Keratinocyte (primary cell): ENCODE data around the gene PABPC4L. TPM values are rescaled to one million over a fixed set of nuclear protein-coding genes. Genes with fewer than 3 reads are reported as not detected.

Experiments
- DNase-seq: peaks from one replicate; pipeline ENCODE4 v3.0.0-alpha.2; 2011; ENCODE audit warnings: low read depth, missing footprints, low spot score
- FAIRE-seq: peaks from 2 replicates; lab custom pipeline; 2011; peaks lifted over from hg19 to GRCh38; lab: Jason Lieb, UNC
- H2AFZ ChIP-seq: 2 replicates; pipeline ENCODE4 v1.6.0; 2012; ENCODE audit warnings: low read length, control low read depth, inconsistent platforms; ENCODE audit not compliant: control insufficient read depth
- H3K27ac ChIP-seq: 2 replicates; pipeline ENCODE4 v1.5.1; 2011; ENCODE audit warnings: low read length; ENCODE audit not compliant: control insufficient read depth, insufficient read depth
- H3K27me3 ChIP-seq: 3 replicates; pipeline ENCODE4 v1.6.0; 2011; ENCODE audit warnings: low read length; ENCODE audit not compliant: control insufficient read depth, insufficient read depth; ENCODE audit errors: extremely low read depth
- H3K36me3 ChIP-seq, 2 experiments: 2 replicates in 1 of 2; 3 replicates in 1 of 2; pipeline ENCODE4 v1.5.1; 2011; ENCODE audit warnings: low read length in 2 of 2, mild to moderate bottlenecking in 1 of 2; ENCODE audit not compliant: control insufficient read depth in 2 of 2, insufficient read depth in 2 of 2; ENCODE audit errors: extremely low read depth in 1 of 2
- H3K4me1 ChIP-seq: 3 replicates; pipeline ENCODE4 v1.5.1; 2011; ENCODE audit warnings: low read length; ENCODE audit not compliant: control insufficient read depth, insufficient read depth; ENCODE audit errors: extremely low read depth
- H3K4me2 ChIP-seq: 3 replicates; pipeline ENCODE4 v1.6.0; 2011; ENCODE audit warnings: low read depth, low read length; ENCODE audit not compliant: control insufficient read depth, insufficient read depth; ENCODE audit errors: extremely low read depth
- H3K4me3 ChIP-seq, 3 experiments: fragments of 200-600 bp in 1 of 3; sonication (generic) in 1 of 3; 2 replicates in 2 of 3; 3 replicates in 1 of 3; pipeline ENCODE4 v1.5.1; 2011 to 2016; ENCODE audit warnings: low read length in 3 of 3, mild to moderate bottlenecking in 3 of 3, control low read depth in 2 of 3, inconsistent platforms in 1 of 3, low read depth in 1 of 3, mixed read lengths in 1 of 3, mixed run types in 1 of 3, moderate library complexity in 1 of 3; ENCODE audit not compliant: control insufficient read depth in 2 of 3, insufficient read depth in 2 of 3; ENCODE audit errors: extremely low read depth in 1 of 3
- H3K79me2 ChIP-seq: 2 replicates; pipeline ENCODE4 v1.6.0; 2012; ENCODE audit warnings: low read length; ENCODE audit not compliant: control insufficient read depth, insufficient read depth
- H3K9ac ChIP-seq: 3 replicates; pipeline ENCODE4 v1.6.0; 2011; ENCODE audit warnings: low read length; ENCODE audit not compliant: control insufficient read depth, insufficient read depth; ENCODE audit errors: extremely low read depth
- H3K9me1 ChIP-seq: 3 replicates; pipeline ENCODE4 v1.6.0; 2011; ENCODE audit warnings: low read length; ENCODE audit not compliant: control insufficient read depth, insufficient read depth; ENCODE audit errors: extremely low read depth
- H3K9me3 ChIP-seq: 2 replicates; pipeline ENCODE4 v1.5.1; 2012; ENCODE audit warnings: low read depth, low read length; ENCODE audit not compliant: control insufficient read depth
- H4K20me1 ChIP-seq: 3 replicates; pipeline ENCODE4 v1.6.0; 2011; ENCODE audit warnings: low read length; ENCODE audit not compliant: control insufficient read depth, insufficient read depth; ENCODE audit errors: extremely low read depth
- CTCF ChIP-seq, 3 experiments: IDR thresholded peaks in 1 of 3; conservative IDR thresholded peaks in 1 of 3; optimal IDR thresholded peaks in 1 of 3; 2 replicates in 2 of 3; 3 replicates in 1 of 3; pipeline versions ENCODE3 to v1.5.1; 2011; ENCODE audit warnings: low read length in 3 of 3, mild to moderate bottlenecking in 3 of 3, moderate library complexity in 2 of 3, control low read depth in 1 of 3, inconsistent platforms in 1 of 3; ENCODE audit not compliant: insufficient read depth in 2 of 3; ENCODE audit errors: extremely low read depth in 1 of 3
- EZH2 ChIP-seq: IDR thresholded peaks from one replicate; pipeline ENCODE4 v1.6.1; 2012; ENCODE audit warnings: inconsistent platforms, mild to moderate bottlenecking, low read length, moderate library complexity
- dilution Hi-C: fragments of 300-500 bp; cut with MboI; formaldehyde crosslinking; loops from one replicate; pipeline ENCODE4 v1.7.0; 2020; ENCODE audit warnings: low sequenced_read_pairs; ENCODE audit not compliant: extremely low pct_ligation_motif_present
- polyA plus RNA-seq, 5 experiments: library from polyadenylated mRNA; depleted of rRNA in 3 of 5; stranded (reverse) in 3 of 5; stranded (forward) in 1 of 5; unstranded in 1 of 5; fragments of >200 nt; gene quantifications; 1 replicate in 1 of 5; 2 replicates in 3 of 5; 3 replicates in 1 of 5; pipeline versions ENCODE4 v1.2.1 to v1.2.3, GENCODE V29; 2011 to 2012; ENCODE audit warnings: missing spikeins in 2 of 5, low read depth in 1 of 5, low replicate concordance in 1 of 5

Gene PABPC4L
- polyA plus RNA-seq, 1 donor (not counting 4 experiments of a cell fraction or from before 2014, with no cell fraction given), result 0.45 TPM

DNA sequence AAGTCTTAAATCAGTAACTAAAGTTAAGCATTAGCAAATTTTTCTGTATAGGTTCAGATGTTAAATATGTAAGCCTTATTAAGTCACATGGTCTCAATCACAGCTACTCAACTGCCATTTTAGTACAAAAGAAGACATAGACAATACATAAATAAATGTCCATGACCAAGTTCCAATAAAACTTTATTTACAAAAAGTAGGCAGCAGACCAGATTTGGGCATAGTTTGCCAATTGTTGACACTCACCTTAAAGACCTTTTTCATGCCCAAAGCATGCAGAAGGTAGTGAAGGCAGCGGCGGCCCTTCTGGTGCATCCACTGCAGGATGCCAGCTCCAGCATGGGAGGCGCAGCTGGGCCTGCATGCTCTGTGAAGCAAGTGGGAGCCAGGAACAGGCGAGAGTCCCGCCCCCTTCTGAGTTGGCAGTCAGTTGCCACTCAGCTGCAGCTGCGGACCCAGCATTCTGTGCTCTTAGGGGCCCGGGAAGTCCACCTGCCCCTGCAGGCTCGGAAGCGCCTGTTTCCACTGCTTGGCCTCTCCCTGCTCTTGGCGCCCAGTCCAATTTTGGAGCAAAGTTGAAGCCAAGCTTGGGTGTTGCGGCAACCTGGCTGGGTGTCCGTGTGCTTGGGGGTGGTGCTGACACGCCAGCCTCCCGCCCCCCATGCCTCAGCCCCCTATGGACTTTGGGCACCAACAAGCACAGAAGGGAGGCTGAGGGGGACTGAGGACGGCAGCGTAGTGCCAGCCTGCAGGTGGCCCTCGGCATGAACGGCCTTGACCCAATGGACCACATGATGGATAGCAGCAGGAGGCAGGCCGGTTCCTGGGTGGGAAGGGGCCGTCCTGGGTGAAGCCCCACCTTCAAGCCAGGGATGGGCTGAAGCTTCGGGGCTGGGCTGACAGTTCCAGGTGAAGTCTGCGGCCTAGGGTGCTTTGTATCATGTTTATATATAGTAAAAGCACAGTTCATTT lies 42.4 kb upstream of the PABPC4L start:
- Histone ChIP-seq H3K27me3 (no peaks in the 10 kb centered on the region), H2AFZ (no peak overlapping the region), H3K9me1 (no peaks in the 10 kb centered on the region), H3K4me3 (no peak overlapping the region), H4K20me1 (no peaks in the 10 kb centered on the region), H3K9ac (no peak overlapping the region), H3K4me1 (no peaks in the 10 kb centered on the region), H3K4me2 (no peak overlapping the region), H3K79me2 (no peaks in the 10 kb centered on the region), H3K36me3 (no peaks in the 10 kb centered on the region), H3K9me3 (no peaks in the 10 kb centered on the region), H3K27ac (no peak overlapping the region)
- FAIRE-seq (no peak), DNase-seq (no peak)
- no peak for TF ChIP-seq CTCF (optimal IDR thresholded peaks at IDR 0.05 in 1 of 3, IDR thresholded peaks at IDR 0.05 in 1 of 3, conservative IDR thresholded peaks at IDR 0.05 in 1 of 3; ENCODE audit: extremely low read depth in 1 of 3, insufficient read depth in 2 of 3, low read length in 3 of 3)
- no peak for TF ChIP-seq EZH2
- dilution Hi-C loops, result no loop called here

- DNase-seq (no peak), FAIRE-seq (no peak)
- Histone ChIP-seq H3K79me2 (no peaks in the 10 kb centered on the region), H2AFZ (no peak overlapping the region), H3K4me1 (no peaks in the 10 kb centered on the region), H3K27ac (no peak overlapping the region), H3K4me3 (no peak overlapping the region), H3K9me1 (no peaks in the 10 kb centered on the region), H3K27me3 (no peaks in the 10 kb centered on the region), H4K20me1 (no peaks in the 10 kb centered on the region), H3K36me3 (no peaks in the 10 kb centered on the region), H3K9me3 (no peaks in the 10 kb centered on the region), H3K9ac (no peak overlapping the region), H3K4me2 (no peak overlapping the region)
- dilution Hi-C loops, result no loop called here
- TF ChIP-seq EZH2, result no peak
- TF ChIP-seq CTCF (optimal IDR thresholded peaks at IDR 0.05 in 1 of 3, IDR thresholded peaks at IDR 0.05 in 1 of 3, conservative IDR thresholded peaks at IDR 0.05 in 1 of 3; ENCODE audit: extremely low read depth in 1 of 3, insufficient read depth in 2 of 3, low read length in 3 of 3), result no peak
Observed at GRCh38 chr4:134219043-134219442, 17.5 kb upstream of the PABPC4L start.
